OCI-LY7 (cell line): ENCODE data around the gene MINDY3. TPM values are rescaled to one million over a fixed set of nuclear protein-coding genes. Genes with fewer than 3 reads are reported as not detected.

Experiments
- BruUV-seq: library from RNA; stranded (reverse); fragments of 400-500 nt; replicated peaks from 2 replicates; lab custom pipeline; 2021; lab: Mats Ljungman, UMichigan
- CTCF ChIA-PET: fragments of 300-600 bp; sonication (Branson Sonifier 250); formaldehyde crosslinking; loops from one replicate; lab custom pipeline; 2022; ENCODE audit warnings: antibody characterized with exemption; ENCODE audit not compliant: unreplicated experiment; lab: Charles Lee
- POLR2A ChIA-PET: fragments of 300-600 bp; sonication (Branson Sonifier 250); formaldehyde crosslinking; loops from one replicate; lab custom pipeline; 2022; ENCODE audit warnings: antibody characterized with exemption; lab: Charles Lee
- DNase-seq: peaks from one replicate; pipeline ENCODE4 v3.0.0-alpha.2; 2015; ENCODE audit warnings: low spot score
- H2AFZ ChIP-seq: fragments of 200-600 bp; sonication (generic), shearing (Covaris generic); 2 replicates; pipeline ENCODE4 v1.6.1; 2014; ENCODE audit warnings: mild to moderate bottlenecking, antibody characterized with exemption, low read length, moderate library complexity
- H3K27ac ChIP-seq: fragments of 200-600 bp; sonication (generic); 2 replicates; pipeline ENCODE4 v1.5.1; 2014; ENCODE audit warnings: mixed run types, low read depth, mild to moderate bottlenecking, moderate library complexity, low read length, inconsistent platforms; ENCODE audit not compliant: poor library complexity, severe bottlenecking
- H3K36me3 ChIP-seq: fragments of 200-600 bp; sonication (generic); 2 replicates; pipeline ENCODE4 v1.6.1; 2014; ENCODE audit warnings: mild to moderate bottlenecking, antibody characterized with exemption, low read length, moderate library complexity, mixed read lengths; ENCODE audit not compliant: insufficient read depth
- H3K4me1 ChIP-seq: fragments of 200-600 bp; sonication (generic); 2 replicates; pipeline ENCODE4 v1.5.1; 2014; ENCODE audit warnings: mild to moderate bottlenecking, low read length; ENCODE audit not compliant: insufficient read depth, poor library complexity, severe bottlenecking
- H3K4me2 ChIP-seq: fragments of 200-600 bp; sonication (generic); 2 replicates; pipeline ENCODE4 v1.6.1; 2014; ENCODE audit warnings: mild to moderate bottlenecking, low read length
- H3K4me3 ChIP-seq: fragments of 200-600 bp; sonication (generic); 2 replicates; pipeline ENCODE4 v1.5.1; 2014; ENCODE audit warnings: mild to moderate bottlenecking, low read depth, low read length; ENCODE audit not compliant: poor library complexity, severe bottlenecking
- H3K79me2 ChIP-seq: fragments of 200-600 bp; sonication (generic); 2 replicates; pipeline ENCODE4 v1.6.1; 2016; ENCODE audit warnings: low read depth, mild to moderate bottlenecking, low read length, moderate library complexity, mixed read lengths; ENCODE audit not compliant: insufficient read depth
- H3K9me2 ChIP-seq: fragments of 200-600 bp; sonication (generic); 2 replicates; pipeline ENCODE4 v1.6.1; 2016; ENCODE audit warnings: mild to moderate bottlenecking, low read length, mixed read lengths; ENCODE audit not compliant: insufficient read depth
- H3K9me3 ChIP-seq: fragments of 200-600 bp; sonication (generic); 2 replicates; pipeline ENCODE4 v1.6.1; 2014; ENCODE audit warnings: mild to moderate bottlenecking, mixed run types, low read length, mixed read lengths
- H4K20me1 ChIP-seq: fragments of 200-600 bp; sonication (generic); 2 replicates; pipeline ENCODE4 v1.6.1; 2014; ENCODE audit warnings: mild to moderate bottlenecking, antibody characterized with exemption, low read length, moderate library complexity, mixed read lengths; ENCODE audit not compliant: insufficient read depth
- CTCF ChIP-seq: fragments of 200-600 bp; sonication (generic); conservative IDR thresholded peaks from 2 replicates; pipeline ENCODE4 v1.5.1; 2014; ENCODE audit warnings: mild to moderate bottlenecking, antibody characterized with exemption, low read length, moderate library complexity, mixed read lengths
- EZH2phosphoT487 ChIP-seq: fragments of 200-600 bp; sonication (generic); IDR thresholded peaks from 2 replicates; pipeline ENCODE4 v1.6.1; 2018; ENCODE audit warnings: low read depth, borderline replicate concordance, mild to moderate bottlenecking, mixed run types, antibody characterized with exemption, low read length, moderate library complexity, mixed read lengths
- intact Hi-C: fragments of 100-400 bp; cut with micrococcal nuclease; formaldehyde crosslinking; loops from one replicate; pipeline ENCODE4 v1.10.0; 2022; ENCODE audit not compliant: unreplicated experiment
- total RNA-seq, 2 experiments: library from RNA; depleted of rRNA in 1 of 2; stranded (reverse); fragments of >200 nt in 1 of 2; shearing (Covaris generic) in 1 of 2; gene quantifications; 2 replicates each; pipeline ENCODE4 v1.2.3, GENCODE V29; 2014 to 2022

MINDY3 gene
- total RNA-seq, 2 experiments from 2014 or later: 15.7 to 23.3 TPM

DNA sequence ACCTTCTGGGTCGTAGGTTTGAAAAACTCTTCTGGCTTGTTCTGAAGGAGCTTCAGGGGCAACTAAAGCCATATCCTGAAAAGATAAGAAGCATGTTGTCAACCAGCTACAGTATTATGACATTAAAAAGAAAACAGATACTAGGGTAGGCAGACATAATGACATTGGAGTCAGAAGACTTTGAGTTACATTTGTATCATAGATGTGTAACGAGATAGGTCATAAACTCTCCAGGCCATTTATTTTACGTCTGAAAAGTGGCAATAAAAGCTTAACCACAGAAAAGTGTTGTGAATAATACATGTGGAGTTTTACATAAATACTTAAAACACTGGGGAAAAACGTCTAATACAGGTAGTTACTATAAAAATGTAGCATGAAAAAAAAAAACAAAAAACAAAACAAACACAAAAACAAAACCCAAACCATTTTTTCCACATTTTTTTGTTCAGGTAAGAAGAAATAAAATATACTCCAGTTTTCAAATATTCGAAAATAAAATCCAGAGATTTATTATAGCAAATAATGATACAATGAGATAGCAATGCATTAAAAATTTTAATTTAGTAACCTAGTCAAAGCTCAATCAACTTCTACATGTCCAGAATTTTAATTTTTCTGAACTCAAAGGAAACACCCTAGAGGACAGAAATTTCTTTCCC is 64.1 kb downstream of the MINDY3 start:
- Histone ChIP-seq H3K9me3 (no peaks in the 10 kb centered on the region), H3K79me2 (no peaks in the 10 kb centered on the region), H3K36me3 (peaks cover 15% of the 10 kb centered on the region), H3K4me3 (no peak overlapping the region), H3K4me1 (peaks cover 4% of the 10 kb centered on the region), H4K20me1 (no peaks in the 10 kb centered on the region), H3K4me2 (no peak overlapping the region), H2AFZ (no peak overlapping the region), H3K27ac (no peak overlapping the region), H3K9me2 (no peaks in the 10 kb centered on the region)
- no peak for TF ChIP-seq CTCF
- POLR2A ChIA-PET: no interaction called here
- DNase-seq: no peak
- CTCF ChIA-PET: no interaction called here
- intact Hi-C loops: no loop called here
- no TSS peak for BruUV-seq

GRCh38 chr10:15795036-15795792 is 65.1 kb downstream of the MINDY3 start:
- no peak for DNase-seq
- ChIA-PET POLR2A (interaction anchor here (1.8 kb wide), 1 partner anchor 9 kb away, joined by 7 read pairs; no protein-coding TSS in a partner anchor), CTCF (no interaction called here)
- H3K4me2 ChIP-seq: no peak overlapping the region
- H3K79me2 ChIP-seq: no peaks in the 10 kb centered on the region
- H3K4me3 ChIP-seq: no peak overlapping the region
- peaks cover 9% of the 10 kb centered on the region for H3K36me3 ChIP-seq
- peaks cover 7% of the 10 kb centered on the region for H3K4me1 ChIP-seq
- no peaks in the 10 kb centered on the region for H3K9me3 ChIP-seq
- TF ChIP-seq CTCF (no peak), EZH2phosphoT487 (no peak)
- intact Hi-C loops: no loop called here
- no peaks in the 10 kb centered on the region for H4K20me1 ChIP-seq
- no TSS peak for BruUV-seq
- no peak overlapping the region for H3K27ac ChIP-seq
- no peak overlapping the region for H2AFZ ChIP-seq
- H3K9me2 ChIP-seq: no peaks in the 10 kb centered on the region

DNA sequence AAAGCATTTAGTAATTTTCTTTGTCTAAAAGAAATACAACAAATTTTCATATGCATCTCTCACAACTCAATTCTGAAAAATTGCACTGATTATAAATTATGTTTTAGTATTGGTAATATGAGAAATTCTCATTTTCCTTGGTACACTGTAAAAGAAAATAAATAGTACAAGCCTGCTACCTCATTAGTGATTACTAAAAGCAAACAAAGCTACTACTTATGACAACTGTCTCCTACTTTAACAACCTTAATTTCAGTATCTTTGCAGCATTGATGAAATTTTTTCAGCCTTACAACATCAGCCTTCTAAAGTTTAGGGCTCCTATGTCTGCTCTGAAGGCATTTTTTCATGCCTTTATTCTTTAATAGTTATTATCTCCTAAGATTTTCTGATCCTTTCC is 65.7 kb downstream of the MINDY3 start:
- ChIA-PET CTCF (no interaction called here), POLR2A (interaction anchor here (1.8 kb wide), 1 partner anchor 8 kb away, joined by 7 read pairs; no protein-coding TSS in a partner anchor)
- no peak overlapping the region for H2AFZ ChIP-seq
- intact Hi-C loops: no loop called here
- no peaks in the 10 kb centered on the region for H3K9me2 ChIP-seq
- no peak for DNase-seq
- H3K4me2 ChIP-seq: no peak overlapping the region
- no peaks in the 10 kb centered on the region for H4K20me1 ChIP-seq
- H3K27ac ChIP-seq: no peak overlapping the region
- H3K36me3 ChIP-seq: peaks cover 8% of the 10 kb centered on the region; the same call in 1 of the 2 replicates
- H3K79me2 ChIP-seq: no peaks in the 10 kb centered on the region
- BruUV-seq: no TSS peak
- H3K4me3 ChIP-seq: no peak overlapping the region
- no peaks in the 10 kb centered on the region for H3K9me3 ChIP-seq
- H3K4me1 ChIP-seq: peaks cover 7% of the 10 kb centered on the region
- TF ChIP-seq CTCF (no peak), EZH2phosphoT487 (no peak)
